SK-N-SH (cell line): ENCODE results near the gene ADRA2B. TPM values are rescaled to one million over a fixed set of nuclear protein-coding genes. Genes with fewer than 3 reads are reported as not detected.

Source experiments
- CTCF ChIA-PET: fragments of 300-600, 350-600 bp; formaldehyde crosslinking; extraction: SDS; loops from one replicate; lab custom pipeline; 2021; lab: Yijun Ruan, JAX
- POLR2A ChIA-PET: fragments of 350-600 bp; sonication (Branson Sonifier 250); formaldehyde crosslinking; extraction: SDS; loops from one replicate; lab custom pipeline; 2020; ENCODE audit warnings: antibody characterized with exemption, inconsistent platforms; lab: Yijun Ruan, JAX
- DNase-seq: peaks from one replicate; pipeline ENCODE4 v3.0.0; 2012
- H2AFZ ChIP-seq: fragments of 200-600 bp; sonication (generic); 2 replicates; pipeline ENCODE4 v1.8.1; 2016; ENCODE audit warnings: antibody characterized with exemption, mild to moderate bottlenecking, low read depth
- H3F3A ChIP-seq: fragments of 200-600 bp; sonication (generic); replicated peaks from 2 replicates; pipeline ENCODE3; 2016; ENCODE audit warnings: antibody characterized with exemption, mild to moderate bottlenecking; ENCODE audit not compliant: insufficient read depth
- H3K27ac ChIP-seq, 2 experiments: fragments of 200-500 bp in 1 of 2; fragments of 200-600 bp in 1 of 2; sonication (Bioruptor generic) in 1 of 2; sonication (generic), shearing (Covaris generic) in 1 of 2; 2 replicates each; pipeline versions ENCODE4 v1.5.1 to v1.6.1; 2014 to 2016; ENCODE audit warnings: low read depth in 2 of 2, inconsistent platforms in 1 of 2, low read length in 1 of 2, mild to moderate bottlenecking in 1 of 2, mixed read lengths in 1 of 2
- H3K27me3 ChIP-seq: fragments of 200-600 bp; sonication (generic), shearing (Covaris generic); 2 replicates; pipeline ENCODE4 v1.6.1; 2016; ENCODE audit warnings: mixed run types; ENCODE audit not compliant: insufficient read depth
- H3K36me3 ChIP-seq, 2 experiments: fragments of 200-500 bp in 1 of 2; fragments of 200-600 bp in 1 of 2; sonication (Bioruptor generic) in 1 of 2; sonication (generic) in 1 of 2; replicated peaks in 1 of 2; 2 replicates each; pipeline versions ENCODE3 to v1.5.1; 2014 to 2016; ENCODE audit warnings: low read length in 1 of 2, mild to moderate bottlenecking in 1 of 2; ENCODE audit not compliant: insufficient read depth in 2 of 2, control insufficient read depth in 1 of 2
- H3K4me1 ChIP-seq, 2 experiments: fragments of 200-500 bp in 1 of 2; fragments of 200-600 bp in 1 of 2; sonication (Bioruptor generic) in 1 of 2; sonication (generic), shearing (Covaris generic) in 1 of 2; 2 replicates each; pipeline versions ENCODE4 v1.5.1 to v1.6.1; 2014 to 2016; ENCODE audit warnings: low read depth in 1 of 2, low read length in 1 of 2, mixed run types in 1 of 2; ENCODE audit not compliant: insufficient read depth in 2 of 2, control insufficient read depth in 1 of 2
- H3K4me2 ChIP-seq: fragments of 200-600 bp; sonication (generic), shearing (Covaris generic); 2 replicates; pipeline ENCODE4 v1.6.1; 2017; ENCODE audit warnings: mixed run types
- H3K4me3 ChIP-seq, 2 experiments: fragments of 200-500 bp in 1 of 2; fragments of 200-600 bp in 1 of 2; sonication (Bioruptor generic) in 1 of 2; sonication (generic), shearing (Covaris generic) in 1 of 2; 2 replicates each; pipeline versions ENCODE4 v1.5.1 to v1.8.1; 2014 to 2016; ENCODE audit warnings: low read depth in 2 of 2, inconsistent platforms in 1 of 2, low read length in 1 of 2, mild to moderate bottlenecking in 1 of 2, mixed read lengths in 1 of 2, moderate library complexity in 1 of 2
- H3K79me2 ChIP-seq: fragments of 200-600 bp; sonication (generic); 2 replicates; pipeline ENCODE4 v1.8.1; 2017; ENCODE audit warnings: mild to moderate bottlenecking; ENCODE audit not compliant: insufficient read depth
- H3K9ac ChIP-seq: fragments of 200-600 bp; sonication (generic); 2 replicates; pipeline ENCODE4 v1.6.1; 2017; ENCODE audit warnings: mixed run types
- H3K9me2 ChIP-seq: fragments of 200-600 bp; sonication (generic); 2 replicates; pipeline ENCODE4 v1.6.1; 2017; ENCODE audit warnings: mixed run types
- H3K9me3 ChIP-seq: fragments of 200-600 bp; sonication (generic); 2 replicates; pipeline ENCODE4 v1.6.1; 2017; ENCODE audit warnings: mixed run types, mild to moderate bottlenecking, moderate library complexity
- H4K20me1 ChIP-seq: fragments of 200-600 bp; sonication (generic); 2 replicates; pipeline ENCODE4 v1.6.1; 2017; ENCODE audit warnings: mild to moderate bottlenecking, mixed run types; ENCODE audit not compliant: insufficient read depth
- EP300 ChIP-seq, 2 experiments: IDR thresholded peaks; 2 replicates each; pipeline versions ENCODE4 v1.4.0 to v1.6.1; 2012; ENCODE audit warnings: borderline replicate concordance in 1 of 2, low read depth in 1 of 2, low read length in 1 of 2
- FOSL2 ChIP-seq: IDR thresholded peaks from 2 replicates; pipeline ENCODE4 v1.4.0; 2012; ENCODE audit warnings: low read depth, mild to moderate bottlenecking, moderate library complexity, borderline replicate concordance
- FOXJ3 ChIP-seq: sonication (generic); formaldehyde crosslinking; IDR thresholded peaks from 2 replicates; pipeline ENCODE4 v1.5.1; 2020; ENCODE audit warnings: mild to moderate bottlenecking, missing genetic modification reagents
- GABPA ChIP-seq: IDR thresholded peaks from 2 replicates; pipeline ENCODE4 v1.4.0; 2012; ENCODE audit warnings: low read depth, mild to moderate bottlenecking
- JUND ChIP-seq: IDR thresholded peaks from 2 replicates; pipeline ENCODE4 v1.4.0; 2012
- MXI1 ChIP-seq: IDR thresholded peaks from 2 replicates; pipeline ENCODE4 v1.6.1; 2012; ENCODE audit warnings: mild to moderate bottlenecking, low read depth, low read length, improper control_type of control experiment
- NFIC ChIP-seq: IDR thresholded peaks from 2 replicates; pipeline ENCODE4 v1.4.0; 2012; ENCODE audit warnings: borderline replicate concordance
- NRF1 ChIP-seq: IDR thresholded peaks from 2 replicates; pipeline ENCODE4 v1.6.1; 2012; ENCODE audit warnings: low read depth, mild to moderate bottlenecking, low read length
- POLR2AphosphoS5 ChIP-seq: IDR thresholded peaks from 2 replicates; pipeline ENCODE4 v1.6.1; 2012; ENCODE audit warnings: low read depth, low read length
- RFX5 ChIP-seq: IDR thresholded peaks from 2 replicates; pipeline ENCODE4 v1.6.1; 2012; ENCODE audit warnings: mild to moderate bottlenecking, improper control_type of control experiment, low read length
- SMC3 ChIP-seq: IDR thresholded peaks from 2 replicates; pipeline ENCODE4 v1.6.1; 2012; ENCODE audit warnings: low read depth, low read length, improper control_type of control experiment
- TAF1 ChIP-seq: IDR thresholded peaks from 2 replicates; pipeline ENCODE4 v1.6.1; 2012; ENCODE audit warnings: low read depth, mild to moderate bottlenecking, low read length, moderate library complexity, borderline replicate concordance
- TCF12 ChIP-seq: IDR thresholded peaks from 2 replicates; pipeline ENCODE4 v1.4.0; 2012
- TEAD4 ChIP-seq: IDR thresholded peaks from 2 replicates; pipeline ENCODE4 v1.4.0; 2012; ENCODE audit warnings: mild to moderate bottlenecking, borderline replicate concordance; ENCODE audit not compliant: insufficient read depth
- USF2 ChIP-seq: fragments of 150-350 bp; IDR thresholded peaks from 2 replicates; pipeline ENCODE4 v1.6.1; 2017; ENCODE audit warnings: antibody characterized with exemption, low read length, low read depth, borderline replicate concordance
- YY1 ChIP-seq: IDR thresholded peaks from 2 replicates; pipeline ENCODE4 v1.4.0; 2012; ENCODE audit warnings: low read depth, mild to moderate bottlenecking
- WGBS: methylation state at CpG from one replicate; pipeline ENCODE4 v1.1.6; 2017; ENCODE audit warnings: low lambda C conversion rate; 5-methylcytosine and 5-hydroxymethylcytosine counted together
- polyA plus RNA-seq, 3 experiments: library from polyadenylated mRNA; depleted of rRNA; stranded (reverse); fragments of >200 nt; gene quantifications; 2 replicates each; pipeline ENCODE4 v1.2.3, GENCODE V29; 2012
- TF ChIP-seq, protein P1 (sequence below): IDR thresholded peaks from 2 replicates; pipeline ENCODE4 v1.4.0; 2012; ENCODE audit warnings: low read depth, borderline replicate concordance
- TF ChIP-seq, protein P2 (sequence below): fragments of 150-350 bp; IDR thresholded peaks from 2 replicates; pipeline ENCODE4 v1.6.1; 2016; ENCODE audit warnings: mild to moderate bottlenecking, low read depth, low read length
- TF ChIP-seq, protein P3 (sequence below): fragments of 200-600 bp; sonication (generic); IDR thresholded peaks from 2 replicates; pipeline ENCODE4 v1.6.1; 2017; ENCODE audit warnings: antibody characterized with exemption, mild to moderate bottlenecking, moderate library complexity

ADRA2B gene
- polyA plus RNA-seq, 1 of the 3 experiments (the other 2 are of a cell fraction) = not detected

GRCh38 chr2:96073170-96073775, 43.1 kb downstream of the ADRA2B start:
- Histone ChIP-seq H3K9me2 (no peaks in the 10 kb centered on the region), H3F3A (no peaks in the 10 kb centered on the region), H3K4me3 (no peak overlapping the region), H2AFZ (no peak overlapping the region), H3K27ac (no peak overlapping the region), H3K79me2 (no peaks in the 10 kb centered on the region), H3K9ac (no peak overlapping the region), H4K20me1 (no peaks in the 10 kb centered on the region), H3K27me3 (no peaks in the 10 kb centered on the region), H3K9me3 (no peaks in the 10 kb centered on the region), H3K4me1 (peaks cover 0 to 16% of the 10 kb centered on the region in 2 experiments; a peak in 1 of 4 replicates), H3K36me3 (no peaks in the 10 kb centered on the region), H3K4me2 (no peak overlapping the region)
- ChIA-PET POLR2A (no interaction called here), CTCF (interaction anchor here (1.0 to 1.3 kb wide), 3 partner anchors 9 to 43 kb away, joined by 3 to 4 read pairs (median 3); no protein-coding TSS in a partner anchor)
- DNase-seq = no peak
- TF ChIP-seq FOSL2 (no peak), NRF1 (no peak), GABPA (no peak), MXI1 (no peak), RFX5 (no peak), EP300 (IDR thresholded peaks at IDR 0.05; ENCODE audit: borderline replicate concordance in 1 of 2, low read depth in 1 of 2, low read length in 1 of 2) (no peak)
- WGBS = 63% methylated on average over 7 of the region's 7 CpGs

DNA sequence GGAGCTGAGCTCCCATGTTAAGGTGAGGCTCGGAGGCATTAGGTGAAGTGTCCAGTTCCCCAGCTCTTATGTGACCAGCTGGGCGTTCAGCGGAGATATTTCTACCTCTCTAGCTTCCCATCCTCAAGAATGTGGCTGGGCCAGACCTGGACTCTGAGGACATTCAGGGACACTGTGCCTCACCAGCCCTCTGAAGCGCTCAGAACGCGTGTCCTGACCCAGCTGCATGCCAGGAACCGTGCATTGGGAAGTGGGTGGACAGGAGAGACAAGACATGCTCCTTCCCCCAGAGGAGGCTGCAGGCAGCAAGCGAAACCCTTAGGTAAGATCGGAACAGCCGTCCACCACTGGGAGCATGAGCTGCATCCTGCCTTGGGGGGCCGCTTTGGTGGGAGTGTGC, 43.6 kb downstream of the ADRA2B start:
- POLR2A ChIA-PET = no interaction called here
- CTCF ChIA-PET = interaction anchor here (1.0 to 2.3 kb wide), 2 partner anchors 10 to 102 kb away, joined by 3 to 8 read pairs; no protein-coding TSS in a partner anchor
- H3K9me3 ChIP-seq = no peaks in the 10 kb centered on the region
- no peaks in the 10 kb centered on the region for H4K20me1 ChIP-seq
- no peaks in the 10 kb centered on the region for H3K9me2 ChIP-seq
- no peaks in the 10 kb centered on the region for H3K36me3 ChIP-seq
- H3K9ac ChIP-seq = no peak overlapping the region
- WGBS = 67% methylated on average over 8 of the region's 11 CpGs
- no peak overlapping the region for H3K4me2 ChIP-seq
- no peaks in the 10 kb centered on the region for H3K27me3 ChIP-seq
- no peaks in the 10 kb centered on the region for H3K79me2 ChIP-seq
- H3K27ac ChIP-seq = peak overlapping the region in 1 of 2 experiments; percentile 65; a peak in 2 of 4 replicates
- peaks cover 0 to 16% of the 10 kb centered on the region in 2 experiments; a peak in 1 of 4 replicates for H3K4me1 ChIP-seq
- no peak overlapping the region for H3K4me3 ChIP-seq
- TF ChIP-seq TCF12 (no peak), MXI1 (no peak), GABPA (no peak), RFX5 (no peak), JUND (no peak), POLR2AphosphoS5 (no peak), TEAD4 (no peak), YY1 (no peak), EP300 (IDR thresholded peaks at IDR 0.05; ENCODE audit: borderline replicate concordance in 1 of 2, low read depth in 1 of 2, low read length in 1 of 2) (no peak), FOXJ3 (no peak), NFIC (no peak), SMC3 (no peak), TAF1 (no peak), USF2 (no peak), NRF1 (no peak)
- TF ChIP-seq, protein P1, sequence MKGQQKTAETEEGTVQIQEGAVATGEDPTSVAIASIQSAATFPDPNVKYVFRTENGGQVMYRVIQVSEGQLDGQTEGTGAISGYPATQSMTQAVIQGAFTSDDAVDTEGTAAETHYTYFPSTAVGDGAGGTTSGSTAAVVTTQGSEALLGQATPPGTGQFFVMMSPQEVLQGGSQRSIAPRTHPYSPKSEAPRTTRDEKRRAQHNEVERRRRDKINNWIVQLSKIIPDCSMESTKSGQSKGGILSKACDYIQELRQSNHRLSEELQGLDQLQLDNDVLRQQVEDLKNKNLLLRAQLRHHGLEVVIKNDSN = no peak
- TF ChIP-seq, protein P2, sequence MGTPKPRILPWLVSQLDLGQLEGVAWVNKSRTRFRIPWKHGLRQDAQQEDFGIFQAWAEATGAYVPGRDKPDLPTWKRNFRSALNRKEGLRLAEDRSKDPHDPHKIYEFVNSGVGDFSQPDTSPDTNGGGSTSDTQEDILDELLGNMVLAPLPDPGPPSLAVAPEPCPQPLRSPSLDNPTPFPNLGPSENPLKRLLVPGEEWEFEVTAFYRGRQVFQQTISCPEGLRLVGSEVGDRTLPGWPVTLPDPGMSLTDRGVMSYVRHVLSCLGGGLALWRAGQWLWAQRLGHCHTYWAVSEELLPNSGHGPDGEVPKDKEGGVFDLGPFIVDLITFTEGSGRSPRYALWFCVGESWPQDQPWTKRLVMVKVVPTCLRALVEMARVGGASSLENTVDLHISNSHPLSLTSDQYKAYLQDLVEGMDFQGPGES = no peak
- TF ChIP-seq, protein P3, sequence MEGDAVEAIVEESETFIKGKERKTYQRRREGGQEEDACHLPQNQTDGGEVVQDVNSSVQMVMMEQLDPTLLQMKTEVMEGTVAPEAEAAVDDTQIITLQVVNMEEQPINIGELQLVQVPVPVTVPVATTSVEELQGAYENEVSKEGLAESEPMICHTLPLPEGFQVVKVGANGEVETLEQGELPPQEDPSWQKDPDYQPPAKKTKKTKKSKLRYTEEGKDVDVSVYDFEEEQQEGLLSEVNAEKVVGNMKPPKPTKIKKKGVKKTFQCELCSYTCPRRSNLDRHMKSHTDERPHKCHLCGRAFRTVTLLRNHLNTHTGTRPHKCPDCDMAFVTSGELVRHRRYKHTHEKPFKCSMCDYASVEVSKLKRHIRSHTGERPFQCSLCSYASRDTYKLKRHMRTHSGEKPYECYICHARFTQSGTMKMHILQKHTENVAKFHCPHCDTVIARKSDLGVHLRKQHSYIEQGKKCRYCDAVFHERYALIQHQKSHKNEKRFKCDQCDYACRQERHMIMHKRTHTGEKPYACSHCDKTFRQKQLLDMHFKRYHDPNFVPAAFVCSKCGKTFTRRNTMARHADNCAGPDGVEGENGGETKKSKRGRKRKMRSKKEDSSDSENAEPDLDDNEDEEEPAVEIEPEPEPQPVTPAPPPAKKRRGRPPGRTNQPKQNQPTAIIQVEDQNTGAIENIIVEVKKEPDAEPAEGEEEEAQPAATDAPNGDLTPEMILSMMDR = no peak
- H2AFZ ChIP-seq = no peak overlapping the region
- no peak for DNase-seq
- H3F3A ChIP-seq = no peaks in the 10 kb centered on the region
